Type B pancreatic cell (in vitro differentiated cells): ENCODE results near the gene TAF1B. TPM values are rescaled to one million over a fixed set of nuclear protein-coding genes. Genes with fewer than 3 reads are reported as not detected.
"Not testable (repeated sequence)": the region's sequence is repeated elsewhere in the genome, so short reads cannot be mapped to it uniquely, and the experiment has no call there.

Experiments used
- DNase-seq: peaks from one replicate; pipeline ENCODE4 v3.0.0; 2021; ENCODE audit warnings: mixed read lengths; ENCODE audit not compliant: unreplicated experiment; ENCODE audit errors: extremely low spot score
- H3K27ac Mint-ChIP-seq: 2 replicates; pipeline ENCODE4 v1.8.0; 2021; ENCODE audit warnings: mild to moderate bottlenecking, mixed read lengths
- H3K27me3 Mint-ChIP-seq: 2 replicates; pipeline ENCODE4 v1.8.0; 2021; ENCODE audit warnings: mixed read lengths
- H3K36me3 Mint-ChIP-seq: 2 replicates; pipeline ENCODE4 v1.8.0; 2021; ENCODE audit warnings: mixed read lengths
- H3K4me1 Mint-ChIP-seq: one replicate; pipeline ENCODE4 v1.8.0; 2021; ENCODE audit warnings: mixed read lengths; ENCODE audit not compliant: unreplicated experiment
- H3K4me3 Mint-ChIP-seq: 2 replicates; pipeline ENCODE4 v1.8.0; 2021; ENCODE audit warnings: mild to moderate bottlenecking, mixed read lengths
- H3K9me3 Mint-ChIP-seq: 2 replicates; pipeline ENCODE4 v1.8.0; 2021; ENCODE audit warnings: mixed read lengths
- total RNA-seq: library from RNA; stranded (reverse); gene quantifications from 2 replicates; pipeline ENCODE4 v1.2.1, GENCODE V29; 2021; ENCODE audit warnings: low replicate concordance
- TF ChIP-seq, protein P1 (sequence below): fragments of 200-600 bp; sonication (generic); conservative IDR thresholded peaks from 2 replicates; pipeline ENCODE4 v1.5.0; 2021; ENCODE audit warnings: antibody characterized with exemption, mild to moderate bottlenecking

TAF1B gene
- total RNA-seq, 1 donor from 2014 or later, result 34.1 TPM

DNA sequence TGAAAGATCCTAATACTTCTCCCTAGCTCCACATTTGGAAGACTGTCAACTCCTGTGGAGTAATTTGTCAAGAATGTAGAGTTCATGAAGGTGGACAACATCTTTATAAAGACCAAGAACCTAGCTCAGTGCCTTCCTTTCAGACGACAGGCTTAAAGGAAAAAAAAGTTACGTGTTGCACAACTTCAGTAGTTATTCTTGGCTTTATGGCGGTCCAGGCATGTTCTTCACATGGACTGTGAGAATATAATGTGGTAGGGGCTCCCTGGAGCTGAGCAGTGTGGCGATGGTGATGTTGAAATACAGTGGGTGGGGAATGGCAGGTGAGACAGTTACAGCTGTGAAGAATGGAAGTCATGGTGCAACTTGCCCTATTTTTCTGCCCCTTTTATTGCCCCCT lies 3.9 kb downstream of the TAF1B start:
- Mint-ChIP-seq H3K9me3 (no peaks in the 10 kb centered on the region), H3K27me3 (no peaks in the 10 kb centered on the region), H3K27ac (peak overlapping the region; percentile 66), H3K4me1 (peaks cover 26% of the 10 kb centered on the region), H3K4me3 (peak overlapping the region; percentile 51), H3K36me3 (peaks cover 22% of the 10 kb centered on the region)
- TF ChIP-seq, protein P1, sequence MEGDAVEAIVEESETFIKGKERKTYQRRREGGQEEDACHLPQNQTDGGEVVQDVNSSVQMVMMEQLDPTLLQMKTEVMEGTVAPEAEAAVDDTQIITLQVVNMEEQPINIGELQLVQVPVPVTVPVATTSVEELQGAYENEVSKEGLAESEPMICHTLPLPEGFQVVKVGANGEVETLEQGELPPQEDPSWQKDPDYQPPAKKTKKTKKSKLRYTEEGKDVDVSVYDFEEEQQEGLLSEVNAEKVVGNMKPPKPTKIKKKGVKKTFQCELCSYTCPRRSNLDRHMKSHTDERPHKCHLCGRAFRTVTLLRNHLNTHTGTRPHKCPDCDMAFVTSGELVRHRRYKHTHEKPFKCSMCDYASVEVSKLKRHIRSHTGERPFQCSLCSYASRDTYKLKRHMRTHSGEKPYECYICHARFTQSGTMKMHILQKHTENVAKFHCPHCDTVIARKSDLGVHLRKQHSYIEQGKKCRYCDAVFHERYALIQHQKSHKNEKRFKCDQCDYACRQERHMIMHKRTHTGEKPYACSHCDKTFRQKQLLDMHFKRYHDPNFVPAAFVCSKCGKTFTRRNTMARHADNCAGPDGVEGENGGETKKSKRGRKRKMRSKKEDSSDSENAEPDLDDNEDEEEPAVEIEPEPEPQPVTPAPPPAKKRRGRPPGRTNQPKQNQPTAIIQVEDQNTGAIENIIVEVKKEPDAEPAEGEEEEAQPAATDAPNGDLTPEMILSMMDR, result no peak
- DNase-seq, result no peak

DNA sequence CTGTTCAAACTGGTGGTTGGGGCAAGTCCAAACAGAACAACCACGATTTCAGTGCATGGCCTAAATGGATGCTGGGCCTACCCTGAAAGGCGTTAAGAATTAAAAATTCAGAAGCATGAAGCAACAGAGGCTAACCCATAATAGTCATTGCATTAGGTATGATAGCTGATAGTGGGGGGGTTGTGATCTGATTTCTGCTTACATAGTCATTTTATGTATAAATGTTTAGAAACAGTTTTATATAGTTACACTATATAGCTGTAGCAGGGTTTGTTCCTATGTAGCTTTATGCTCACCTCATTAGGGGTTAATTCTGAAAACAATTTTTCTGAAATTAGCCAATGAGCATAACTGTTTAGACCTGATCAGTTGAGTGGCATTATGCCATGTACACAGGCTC lies 9.6 kb downstream of the TAF1B start:
- Mint-ChIP-seq H3K4me1 (no peaks in the 10 kb centered on the region), H3K4me3 (no peak overlapping the region), H3K27me3 (no peaks in the 10 kb centered on the region), H3K9me3 (peaks cover 13% of the 10 kb centered on the region), H3K27ac (no peak overlapping the region), H3K36me3 (peaks cover 52% of the 10 kb centered on the region)
- TF ChIP-seq, protein P1, result no peak
- DNase-seq, result no peak

DNA sequence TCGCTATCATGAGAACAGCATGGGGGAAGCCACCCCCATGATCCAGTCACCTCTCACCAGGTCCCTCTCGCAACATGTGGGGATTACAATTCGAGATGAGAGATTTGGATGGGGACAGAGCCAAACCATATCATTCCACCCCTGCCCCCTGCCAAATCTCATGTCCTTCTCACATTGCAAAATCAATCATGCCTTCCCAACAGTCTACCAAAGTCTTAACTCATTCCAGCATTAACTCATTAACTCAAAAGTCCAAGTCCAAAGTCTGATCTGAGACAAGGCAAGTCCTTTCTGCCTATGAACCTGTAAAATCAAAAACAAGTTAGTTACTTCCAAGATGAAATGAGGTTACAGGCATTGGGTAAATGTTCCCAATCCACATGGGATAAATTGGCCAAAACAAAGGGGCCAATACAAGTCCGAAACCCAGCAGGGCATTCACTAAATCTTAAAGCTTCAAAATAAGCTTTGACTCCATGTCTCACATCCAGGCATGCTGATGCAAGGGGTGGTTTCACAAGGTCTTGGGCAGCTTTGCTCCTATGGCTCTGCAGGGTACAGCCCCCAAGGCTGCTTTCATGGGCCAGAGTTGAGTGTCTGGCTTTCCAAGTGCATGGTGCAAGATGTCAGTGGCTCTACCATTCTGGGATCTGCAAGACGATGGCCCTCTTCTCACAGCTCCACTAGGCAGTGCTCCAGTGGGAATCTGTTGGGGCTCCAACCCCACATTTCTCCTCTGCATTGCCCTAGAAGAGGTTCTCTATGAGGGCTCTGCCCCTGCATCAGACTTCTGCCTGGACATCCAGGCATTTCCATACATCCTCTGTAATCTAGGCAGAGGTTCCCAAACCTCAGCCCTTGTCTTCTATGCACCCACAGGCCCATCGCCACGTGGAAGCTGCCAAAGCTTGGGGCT lies 14.8 kb downstream of the TAF1B start:
- H3K4me3 Mint-ChIP-seq, result no peak overlapping the region
- H3K27ac Mint-ChIP-seq, result no peak overlapping the region
- no peaks in the 10 kb centered on the region for H3K27me3 Mint-ChIP-seq
- peaks cover 76% of the 10 kb centered on the region for H3K36me3 Mint-ChIP-seq
- peaks cover 25% of the 10 kb centered on the region for H3K9me3 Mint-ChIP-seq
- TF ChIP-seq, protein P1, result no peak
- no peak for DNase-seq
- no peaks in the 10 kb centered on the region for H3K4me1 Mint-ChIP-seq

DNA sequence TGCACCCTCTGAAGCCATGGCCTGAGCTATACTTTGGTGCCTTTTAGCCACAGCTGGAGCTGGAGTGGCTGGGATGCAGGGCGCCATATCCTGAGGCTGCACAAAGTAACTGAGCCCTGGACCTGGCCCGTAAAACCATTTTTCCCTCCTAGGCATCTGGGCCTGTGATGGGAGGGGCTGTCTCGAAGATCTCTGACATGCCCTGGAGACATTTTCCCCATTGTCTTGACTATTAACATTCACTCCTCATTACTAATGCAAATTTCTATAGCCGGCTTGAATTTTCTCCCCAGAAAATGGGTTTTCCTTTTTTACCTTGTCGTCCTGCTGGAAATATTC lies 15.4 kb downstream of the TAF1B start:
- no peak overlapping the region for H3K27ac Mint-ChIP-seq
- DNase-seq, result no peak
- no peak overlapping the region for H3K4me3 Mint-ChIP-seq
- TF ChIP-seq, protein P1, result no peak
- peaks cover 72% of the 10 kb centered on the region for H3K36me3 Mint-ChIP-seq
- H3K4me1 Mint-ChIP-seq, result no peaks in the 10 kb centered on the region
- H3K9me3 Mint-ChIP-seq, result peaks cover 25% of the 10 kb centered on the region
- no peaks in the 10 kb centered on the region for H3K27me3 Mint-ChIP-seq

DNA sequence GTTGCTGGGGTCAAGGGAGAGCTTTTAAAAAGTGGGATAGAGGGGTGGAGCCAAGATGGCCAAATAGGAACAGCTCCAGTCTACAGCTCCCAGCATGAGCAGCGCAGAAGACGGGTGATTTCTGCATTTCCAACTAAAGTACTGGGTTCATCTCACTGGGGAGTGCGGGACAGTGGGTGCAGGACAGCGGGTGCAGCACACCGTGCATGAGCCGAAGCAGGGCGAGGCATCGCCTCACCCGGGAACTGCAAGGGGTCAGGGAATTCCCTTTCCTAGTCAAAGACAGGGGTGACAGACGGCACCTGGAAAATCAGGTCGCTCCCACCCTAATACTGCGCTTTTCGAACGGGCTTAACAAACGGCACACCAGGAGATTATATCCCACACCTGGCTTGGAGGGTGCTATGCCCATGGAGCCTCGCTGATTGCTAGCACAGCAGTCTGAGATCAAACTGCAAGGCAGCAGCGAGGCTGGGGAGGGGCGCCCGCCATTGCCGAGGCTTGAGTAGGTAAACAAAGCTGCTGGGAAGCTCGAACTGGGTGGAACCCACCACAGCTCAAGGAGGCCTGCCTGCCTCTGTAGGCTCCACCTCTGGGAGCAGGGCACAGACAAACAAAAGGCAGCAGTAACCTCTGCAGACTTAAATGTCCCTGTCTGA lies 17.8 kb downstream of the TAF1B start:
- H3K27me3 Mint-ChIP-seq, result not testable (repeated sequence)

DNA sequence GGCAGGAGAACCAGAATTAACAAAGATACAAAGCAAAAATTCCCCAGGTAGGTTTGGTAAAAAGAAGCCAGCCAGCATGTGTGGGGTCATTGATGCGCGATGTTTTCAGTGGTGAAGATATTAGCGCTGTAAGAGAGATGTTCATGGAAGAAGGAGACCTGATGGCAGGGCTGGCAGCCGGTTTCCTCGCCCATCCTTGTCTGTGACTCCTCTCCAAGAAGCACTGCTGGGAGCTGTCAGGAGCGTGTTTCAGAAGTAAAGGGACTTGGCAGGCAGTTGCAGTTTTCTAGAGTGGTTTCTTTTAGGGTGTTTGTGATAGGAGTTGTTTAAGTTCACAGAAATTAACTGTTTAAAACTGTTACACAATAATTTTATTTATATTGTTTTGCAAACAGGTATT lies 24.6 kb downstream of the TAF1B start:
- Mint-ChIP-seq H3K36me3 (peaks cover 29% of the 10 kb centered on the region), H3K27me3 (no peaks in the 10 kb centered on the region), H3K4me3 (no peak overlapping the region), H3K4me1 (no peaks in the 10 kb centered on the region), H3K9me3 (no peaks in the 10 kb centered on the region), H3K27ac (no peak overlapping the region)
- TF ChIP-seq, protein P1, result no peak
- DNase-seq, result no peak

More for the DNA sequence above, 17.8 kb downstream of the TAF1B start:
- H3K4me1 Mint-ChIP-seq, DNase-seq, H3K27ac Mint-ChIP-seq, H3K4me3 Mint-ChIP-seq: not testable (repeated sequence)
- Mint-ChIP-seq H3K36me3 (peaks cover 54% of the 10 kb centered on the region), H3K9me3 (peaks cover 25% of the 10 kb centered on the region)
